IMR-90 (cell line): ENCODE measurements around the gene TMEM179.

Source experiments
- CEBPB ChIP-seq: IDR thresholded peaks from 2 replicates; pipeline ENCODE4 v1.6.1; 2012; ENCODE audit warnings: low read depth, low read length, improper control_type of control experiment
- CTCF ChIP-seq: conservative IDR thresholded peaks from 2 replicates; pipeline ENCODE4 v1.5.1; 2012; ENCODE audit warnings: mild to moderate bottlenecking, low read depth, low read length, improper control_type of control experiment
- FOS ChIP-seq: fragments of 150-350 bp; IDR thresholded peaks from 2 replicates; pipeline ENCODE4 v1.6.1; 2016; ENCODE audit warnings: low read depth, low read length
- MAFK ChIP-seq: IDR thresholded peaks from 2 replicates; pipeline ENCODE4 v1.6.1; 2012; ENCODE audit warnings: low read depth, low read length, improper control_type of control experiment
- MAZ ChIP-seq: IDR thresholded peaks from 2 replicates; pipeline ENCODE4 v1.6.1; 2012; ENCODE audit warnings: low read depth, mild to moderate bottlenecking, low read length, improper control_type of control experiment, moderate library complexity, borderline replicate concordance
- MXI1 ChIP-seq: IDR thresholded peaks from 2 replicates; pipeline ENCODE4 v1.6.1; 2012; ENCODE audit warnings: low read depth, mild to moderate bottlenecking, low read length, moderate library complexity, borderline replicate concordance
- POLR2A ChIP-seq: IDR thresholded peaks from 2 replicates; pipeline ENCODE4 v1.6.1; 2012; ENCODE audit warnings: mild to moderate bottlenecking, low read depth, low read length
- RAD21 ChIP-seq: IDR thresholded peaks from 2 replicates; pipeline ENCODE4 v1.6.1; 2012; ENCODE audit warnings: low read length, improper control_type of control experiment
- RCOR1 ChIP-seq: IDR thresholded peaks from 2 replicates; pipeline ENCODE4 v1.6.1; 2012; ENCODE audit warnings: mild to moderate bottlenecking, low read length, improper control_type of control experiment; ENCODE audit not compliant: insufficient replicate concordance
- TF ChIP-seq, protein P1 (sequence below): fragments of 150-350 bp; IDR thresholded peaks from 2 replicates; pipeline ENCODE4 v1.6.1; 2017; ENCODE audit warnings: mild to moderate bottlenecking, antibody characterized with exemption, low read length, low read depth

- TF ChIP-seq POLR2A (no peak), CTCF (no peak), MAZ (no peak), RAD21 (no peak), MXI1 (no peak), FOS (no peak), RCOR1 (no peak), CEBPB (no peak), MAFK (no peak)
- TF ChIP-seq, protein P1, sequence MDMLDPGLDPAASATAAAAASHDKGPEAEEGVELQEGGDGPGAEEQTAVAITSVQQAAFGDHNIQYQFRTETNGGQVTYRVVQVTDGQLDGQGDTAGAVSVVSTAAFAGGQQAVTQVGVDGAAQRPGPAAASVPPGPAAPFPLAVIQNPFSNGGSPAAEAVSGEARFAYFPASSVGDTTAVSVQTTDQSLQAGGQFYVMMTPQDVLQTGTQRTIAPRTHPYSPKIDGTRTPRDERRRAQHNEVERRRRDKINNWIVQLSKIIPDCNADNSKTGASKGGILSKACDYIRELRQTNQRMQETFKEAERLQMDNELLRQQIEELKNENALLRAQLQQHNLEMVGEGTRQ, result no peak
These were observed 22.6 kb downstream of the TMEM179 start for GRCh38 chr14:104582005-104582404.
